ENCODE measurements around the gene RPL41. TPM values are rescaled to one million over a fixed set of nuclear protein-coding genes. Genes with fewer than 3 reads are reported as not detected.

Gene RPL41
- total and polyA plus RNA-seq, 9 of the 15 experiments (the other 6 are each of a cell fraction or from before 2014, with no cell fraction given), result 3,403 to 11,276 (median 5,604) TPM

DNA sequence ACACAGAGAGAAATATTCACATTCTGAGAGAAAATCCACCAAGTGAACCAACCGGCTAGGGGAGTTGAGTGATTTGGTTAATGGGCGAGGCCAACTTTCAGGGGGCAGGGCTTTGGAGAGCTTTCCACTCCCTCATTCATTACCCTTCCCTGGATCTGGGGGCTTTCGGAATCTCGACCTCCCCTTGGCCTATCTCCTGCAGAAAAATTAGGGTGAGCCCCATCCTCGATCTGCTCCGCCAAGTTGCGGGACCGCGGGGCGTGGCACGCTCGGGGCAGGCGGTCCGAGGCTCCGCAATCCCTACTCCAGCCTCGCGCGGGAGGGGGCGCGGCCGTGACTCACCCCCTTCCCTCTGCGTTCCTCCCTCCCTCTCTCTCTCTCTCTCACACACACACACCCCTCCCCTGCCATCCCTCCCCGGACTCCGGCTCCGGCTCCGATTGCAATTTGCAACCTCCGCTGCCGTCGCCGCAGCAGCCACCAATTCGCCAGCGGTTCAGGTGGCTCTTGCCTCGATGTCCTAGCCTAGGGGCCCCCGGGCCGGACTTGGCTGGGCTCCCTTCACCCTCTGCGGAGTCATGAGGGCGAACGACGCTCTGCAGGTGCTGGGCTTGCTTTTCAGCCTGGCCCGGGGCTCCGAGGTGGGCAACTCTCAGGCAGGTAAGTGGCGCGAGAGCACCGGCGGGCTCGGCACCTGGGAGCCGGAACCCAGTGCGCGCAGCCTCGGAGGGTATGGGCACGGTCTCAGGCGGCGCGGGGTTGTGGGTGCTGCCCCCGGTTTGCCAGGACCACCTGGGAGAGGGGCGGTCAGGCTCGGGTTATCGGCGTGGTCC lies 36.5 kb upstream of the RPL41 start, which contains the start of gene ERBB3 (continued):
- TF ChIP-seq, protein P1, sequence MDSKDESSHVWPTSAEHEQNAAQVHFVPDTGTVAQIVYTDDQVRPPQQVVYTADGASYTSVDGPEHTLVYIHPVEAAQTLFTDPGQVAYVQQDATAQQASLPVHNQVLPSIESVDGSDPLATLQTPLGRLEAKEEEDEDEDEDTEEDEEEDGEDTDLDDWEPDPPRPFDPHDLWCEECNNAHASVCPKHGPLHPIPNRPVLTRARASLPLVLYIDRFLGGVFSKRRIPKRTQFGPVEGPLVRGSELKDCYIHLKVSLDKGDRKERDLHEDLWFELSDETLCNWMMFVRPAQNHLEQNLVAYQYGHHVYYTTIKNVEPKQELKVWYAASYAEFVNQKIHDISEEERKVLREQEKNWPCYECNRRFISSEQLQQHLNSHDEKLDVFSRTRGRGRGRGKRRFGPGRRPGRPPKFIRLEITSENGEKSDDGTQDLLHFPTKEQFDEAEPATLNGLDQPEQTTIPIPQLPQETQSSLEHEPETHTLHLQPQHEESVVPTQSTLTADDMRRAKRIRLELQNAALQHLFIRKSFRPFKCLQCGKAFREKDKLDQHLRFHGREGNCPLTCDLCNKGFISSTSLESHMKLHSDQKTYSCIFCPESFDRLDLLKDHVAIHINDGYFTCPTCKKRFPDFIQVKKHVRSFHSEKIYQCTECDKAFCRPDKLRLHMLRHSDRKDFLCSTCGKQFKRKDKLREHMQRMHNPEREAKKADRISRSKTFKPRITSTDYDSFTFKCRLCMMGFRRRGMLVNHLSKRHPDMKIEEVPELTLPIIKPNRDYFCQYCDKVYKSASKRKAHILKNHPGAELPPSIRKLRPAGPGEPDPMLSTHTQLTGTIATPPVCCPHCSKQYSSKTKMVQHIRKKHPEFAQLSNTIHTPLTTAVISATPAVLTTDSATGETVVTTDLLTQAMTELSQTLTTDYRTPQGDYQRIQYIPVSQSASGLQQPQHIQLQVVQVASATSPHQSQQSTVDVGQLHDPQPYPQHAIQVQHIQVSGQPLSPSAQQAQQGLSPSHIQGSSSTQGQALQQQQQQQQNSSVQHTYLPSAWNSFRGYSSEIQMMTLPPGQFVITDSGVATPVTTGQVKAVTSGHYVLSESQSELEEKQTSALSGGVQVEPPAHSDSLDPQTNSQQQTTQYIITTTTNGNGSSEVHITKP (IDR thresholded peaks at IDR 0.05; ENCODE audit: partially characterized antibody), result peak; percentile 88
- TF ChIP-seq FOXA3 (CRISPR knock-in tag; conservative IDR thresholded peaks at IDR 0.05 in 1 of 2, IDR thresholded peaks at IDR 0.05 in 1 of 2) (peak in 1 of 2 experiments; percentile 23; a peak in 1 of 4 replicates), KLF13 (tag; IDR thresholded peaks at IDR 0.05; ENCODE audit: borderline replicate concordance, low read depth) (peak; percentile 68), PTRF (tag; IDR thresholded peaks at IDR 0.05) (no peak), TARDBP (IDR thresholded peaks at IDR 0.05) (0 out of 2 replicates have a peak, but pooled peaks have one; percentile 33), HLTF (IDR thresholded peaks at IDR 0.05) (peak; percentile 81; the same call in 1 of the 2 replicates), LARP7 (IDR thresholded peaks at IDR 0.05) (0 out of 2 replicates have a peak, but pooled peaks have one; percentile 53), ZNF212 (CRISPR knock-in tag; IDR thresholded peaks at IDR 0.05) (no peak), ZFX (CRISPR knock-in tag; IDR thresholded peaks at IDR 0.05) (peak; percentile 48), RAD21 (CRISPR knock-in tag; conservative IDR thresholded peaks at IDR 0.05 in 1 of 2, IDR thresholded peaks at IDR 0.05 in 1 of 2) (no peak), TAF7 (tag; IDR thresholded peaks at IDR 0.05) (no peak), FOXJ2 (tag; IDR thresholded peaks at IDR 0.05) (no peak), CCAR2 (IDR thresholded peaks at IDR 0.05; ENCODE audit: low read depth, low read length) (no peak), ESRRB (CRISPR knock-in tag; IDR thresholded peaks at IDR 0.05; ENCODE audit: borderline replicate concordance) (no peak), ZBTB7A (IDR thresholded peaks at IDR 0.05; ENCODE audit: borderline replicate concordance, control insufficient read depth, low read depth, low read length) (peak; percentile 86; the same call in 1 of the 2 replicates), ZNF124 (CRISPR knock-in tag; IDR thresholded peaks at IDR 0.05) (0 out of 2 replicates have a peak, but pooled peaks have one; percentile 46), CBFB (CRISPR knock-in tag; IDR thresholded peaks at IDR 0.05) (peak; percentile 56; the same call in 1 of the 2 replicates), CBX3 (IDR thresholded peaks at IDR 0.05; ENCODE audit: borderline replicate concordance in 1 of 2, low read length in 2 of 2) (peak in 1 of 2 experiments; percentile 49; a peak in 1 of 3 replicates)
- TF ChIP-seq, protein P2, sequence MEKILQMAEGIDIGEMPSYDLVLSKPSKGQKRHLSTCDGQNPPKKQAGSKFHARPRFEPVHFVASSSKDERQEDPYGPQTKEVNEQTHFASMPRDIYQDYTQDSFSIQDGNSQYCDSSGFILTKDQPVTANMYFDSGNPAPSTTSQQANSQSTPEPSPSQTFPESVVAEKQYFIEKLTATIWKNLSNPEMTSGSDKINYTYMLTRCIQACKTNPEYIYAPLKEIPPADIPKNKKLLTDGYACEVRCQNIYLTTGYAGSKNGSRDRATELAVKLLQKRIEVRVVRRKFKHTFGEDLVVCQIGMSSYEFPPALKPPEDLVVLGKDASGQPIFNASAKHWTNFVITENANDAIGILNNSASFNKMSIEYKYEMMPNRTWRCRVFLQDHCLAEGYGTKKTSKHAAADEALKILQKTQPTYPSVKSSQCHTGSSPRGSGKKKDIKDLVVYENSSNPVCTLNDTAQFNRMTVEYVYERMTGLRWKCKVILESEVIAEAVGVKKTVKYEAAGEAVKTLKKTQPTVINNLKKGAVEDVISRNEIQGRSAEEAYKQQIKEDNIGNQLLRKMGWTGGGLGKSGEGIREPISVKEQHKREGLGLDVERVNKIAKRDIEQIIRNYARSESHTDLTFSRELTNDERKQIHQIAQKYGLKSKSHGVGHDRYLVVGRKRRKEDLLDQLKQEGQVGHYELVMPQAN (IDR thresholded peaks at IDR 0.05; ENCODE audit: borderline replicate concordance), result peak; percentile 49; the same call in 1 of the 2 replicates

Data from K562 (cell line).